Measurements from ENCODE around the gene DYNC1I2. TPM values are rescaled to one million over a fixed set of nuclear protein-coding genes. Genes with fewer than 3 reads are reported as not detected.
"Not testable (repeated sequence)": the region's sequence is repeated elsewhere in the genome, so short reads cannot be mapped to it uniquely, and the experiment has no call there.

Gene DYNC1I2
- total RNA-seq, 1 experiment from 2014 or later: 196 TPM

- peak; percentile 91 for DNase-seq (ENCODE audit: low read depth)
Observed at GRCh38 chr2:171712051-171712450, 24.8 kb downstream of the DYNC1I2 start.

- DNase-seq (ENCODE audit: low read depth): no peak
Observed at GRCh38 chr2:171718720-171719119, 31.5 kb downstream of the DYNC1I2 start.

DNA sequence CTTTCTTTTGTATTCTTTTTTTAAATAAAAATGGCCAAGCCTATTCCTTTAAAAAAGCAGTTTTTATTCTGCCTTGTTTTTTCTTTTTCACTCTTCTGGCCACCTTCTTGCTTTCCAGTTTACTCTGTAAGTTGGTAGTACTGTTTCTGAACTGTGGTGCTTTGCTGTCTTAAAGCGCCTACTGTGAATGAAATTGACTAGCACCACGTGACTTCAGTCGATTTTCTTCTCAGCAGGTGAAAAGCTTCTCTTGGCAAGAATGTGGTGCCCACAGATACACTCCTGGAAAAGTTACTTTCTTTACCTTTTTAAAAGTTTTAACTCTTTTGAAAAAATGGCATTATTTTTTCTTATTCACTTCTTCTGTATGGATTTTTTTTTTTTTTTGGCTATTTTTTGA is 32.4 kb downstream of the DYNC1I2 start:
- no peak for DNase-seq (ENCODE audit: low read depth)

- DNase-seq (ENCODE audit: low read depth): peak; percentile 25
Observed at GRCh38 chr2:171723716-171724683, 36.7 kb downstream of the DYNC1I2 start.

DNA sequence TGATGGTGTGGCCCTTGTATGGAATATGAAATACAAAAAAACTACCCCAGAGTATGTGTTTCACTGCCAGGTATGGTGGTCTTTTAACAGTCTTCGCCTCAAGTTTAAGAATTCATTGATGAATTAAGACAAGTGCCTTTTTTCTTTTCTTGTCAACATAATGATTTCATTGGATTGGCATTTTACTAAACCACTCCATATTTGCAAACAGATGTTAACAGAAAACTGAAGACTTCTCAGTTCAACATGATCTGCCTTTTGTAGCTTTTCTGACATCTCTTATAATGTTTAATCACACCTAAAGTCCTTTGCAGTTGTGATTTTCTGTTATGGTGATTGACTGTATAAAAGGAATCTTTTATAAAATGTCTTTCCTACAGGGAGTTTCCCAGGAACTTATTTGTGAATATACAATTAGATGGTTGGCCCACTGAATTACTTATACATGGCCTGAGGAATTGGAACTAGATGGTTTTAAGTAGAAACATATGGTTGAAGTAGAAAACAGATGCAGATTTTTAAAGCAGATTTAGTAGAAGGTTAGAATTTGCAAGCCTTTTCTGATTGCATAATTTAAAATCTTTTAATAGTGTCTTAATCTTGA is 39.7 kb downstream of the DYNC1I2 start:
- peak; percentile 18 for DNase-seq (ENCODE audit: low read depth)

DNA sequence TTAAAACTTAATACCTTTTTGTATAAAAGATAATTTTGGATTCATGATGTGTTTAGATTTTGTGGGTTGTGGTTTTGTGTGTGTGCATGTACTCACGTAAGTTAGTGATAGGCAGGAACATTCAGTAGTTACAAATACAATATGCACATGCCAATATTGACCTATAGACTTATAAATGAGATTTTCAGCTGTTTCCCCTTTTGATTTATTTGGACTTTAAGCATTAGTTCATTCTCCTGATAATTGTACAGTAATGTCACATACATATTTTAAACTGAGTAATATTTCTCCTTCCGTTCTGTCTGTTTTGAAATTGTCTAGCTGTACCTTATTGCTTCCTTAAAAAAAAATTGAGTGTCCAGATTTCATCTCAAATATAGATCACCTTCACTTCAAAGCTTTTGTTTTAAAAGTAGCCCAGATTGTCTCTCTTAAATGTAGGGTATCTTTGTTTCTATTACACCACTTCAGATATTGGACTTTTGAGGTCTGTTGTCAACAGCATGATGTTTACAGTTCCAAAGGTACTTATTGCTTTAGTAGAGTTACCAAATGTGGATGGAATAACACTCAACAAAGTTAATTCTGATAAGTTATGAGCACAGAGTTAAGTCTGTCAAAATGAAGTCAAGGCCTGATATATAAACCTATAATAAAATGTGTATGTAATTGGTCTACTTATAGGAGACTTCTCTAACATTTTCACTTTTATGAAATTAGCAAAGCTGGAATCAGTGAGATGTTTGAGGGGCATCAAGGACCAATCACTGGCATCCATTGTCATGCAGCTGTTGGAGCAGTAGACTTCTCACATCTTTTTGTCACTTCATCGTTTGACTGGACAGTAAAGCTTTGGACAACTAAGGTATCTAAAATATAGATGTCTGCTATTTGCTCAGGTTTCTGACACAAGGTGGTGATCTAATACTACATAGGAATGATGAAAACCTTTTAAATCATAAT is 42.0 kb downstream of the DYNC1I2 start:
- DNase-seq (ENCODE audit: low read depth): no peak

DNA sequence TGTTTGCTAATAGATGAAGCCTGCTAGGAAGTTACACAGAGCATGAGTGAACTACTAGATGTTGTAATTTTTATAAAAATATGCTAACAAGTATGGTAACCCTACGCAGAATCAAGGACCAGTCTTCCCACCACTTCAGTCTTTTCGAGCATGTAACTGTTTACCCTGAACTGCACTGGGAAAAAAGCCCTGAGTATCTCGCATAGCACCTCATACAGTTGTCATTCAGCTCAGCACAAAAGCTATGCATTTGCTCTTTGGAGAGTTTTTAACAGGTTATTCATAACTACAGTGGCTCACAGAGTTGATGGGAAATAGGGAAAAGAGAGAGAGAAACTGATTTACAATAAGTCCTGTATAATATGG is 42.7 kb downstream of the DYNC1I2 start:
- no peak for DNase-seq (ENCODE audit: low read depth)

DNA sequence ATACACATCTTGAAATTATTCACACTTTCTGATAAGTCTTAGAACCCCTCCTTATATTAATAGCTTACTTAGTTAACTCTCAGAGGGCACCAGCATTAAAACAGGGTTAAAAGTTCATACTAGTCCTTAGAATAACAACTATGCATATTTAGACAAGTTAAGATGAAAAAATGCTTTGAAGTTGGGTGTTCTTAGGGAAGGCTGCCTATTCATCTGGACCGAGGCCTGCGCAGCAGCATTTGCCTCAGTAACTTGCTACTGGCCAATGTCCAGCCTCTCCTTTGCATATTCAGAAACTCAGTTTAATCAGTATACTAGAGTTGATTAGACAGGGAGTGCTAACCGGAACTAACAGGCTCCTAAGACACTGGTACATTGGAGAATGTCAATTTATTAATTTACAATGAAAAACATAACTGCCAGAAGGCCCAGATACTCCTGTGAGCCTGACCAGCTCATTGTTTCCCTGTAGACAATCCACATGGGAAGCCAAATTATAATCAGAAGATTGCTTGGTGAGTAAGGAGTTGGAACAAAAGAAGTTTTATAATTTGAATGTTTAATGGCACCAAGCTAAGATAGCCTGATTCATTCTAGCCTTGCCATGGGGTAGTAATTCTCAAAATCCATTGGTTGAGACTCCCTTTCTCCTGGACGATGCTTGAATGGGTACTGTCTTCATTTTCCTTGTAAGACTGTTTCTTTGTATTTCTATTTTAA is 48.9 kb downstream of the DYNC1I2 start:
- DNase-seq (ENCODE audit: low read depth): no peak

- DNase-seq (ENCODE audit: low read depth): peak; percentile 47
Observed at GRCh38 chr2:171741189-171741588, 53.9 kb downstream of the DYNC1I2 start.

DNA sequence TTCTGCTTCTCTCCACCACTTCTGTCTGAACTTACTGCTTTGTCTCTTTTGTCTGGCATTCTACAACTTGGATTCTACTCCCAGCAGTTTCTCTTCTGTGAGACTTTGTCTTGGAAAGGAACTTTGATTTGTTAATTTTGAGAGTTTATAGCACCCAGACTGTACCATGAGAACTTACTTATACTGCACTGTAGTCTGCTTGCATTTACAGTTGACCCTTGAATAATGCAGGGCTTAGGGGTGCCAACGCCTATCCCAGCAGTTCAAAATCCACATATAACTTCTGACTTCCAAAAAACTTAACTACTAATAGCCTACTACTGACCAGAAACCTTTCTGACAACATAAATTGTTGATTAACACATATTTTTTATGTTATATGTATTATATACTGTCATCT is 55.5 kb downstream of the DYNC1I2 start:
- DNase-seq (ENCODE audit: low read depth): no peak

DNA sequence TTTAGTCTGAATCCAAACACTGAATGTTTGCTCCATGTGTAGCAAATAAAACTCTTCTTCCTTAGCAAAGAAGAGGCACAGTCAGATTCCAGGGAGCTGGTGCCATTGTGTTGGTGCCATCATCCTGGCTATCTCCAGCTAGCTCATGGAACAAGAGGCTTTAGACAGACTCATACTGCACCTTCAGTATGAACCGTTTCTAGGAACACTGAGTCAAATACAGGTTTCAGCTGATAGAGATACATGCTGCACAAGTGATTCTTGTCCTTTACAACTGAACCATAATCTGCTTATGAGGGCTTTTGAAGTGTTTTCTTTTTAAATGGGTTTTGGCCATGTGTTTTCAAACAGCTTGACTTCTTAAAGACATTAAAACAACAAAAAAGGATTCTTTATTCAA is 57.9 kb downstream of the DYNC1I2 start:
- DNase-seq (ENCODE audit: low read depth): no peak

DNA sequence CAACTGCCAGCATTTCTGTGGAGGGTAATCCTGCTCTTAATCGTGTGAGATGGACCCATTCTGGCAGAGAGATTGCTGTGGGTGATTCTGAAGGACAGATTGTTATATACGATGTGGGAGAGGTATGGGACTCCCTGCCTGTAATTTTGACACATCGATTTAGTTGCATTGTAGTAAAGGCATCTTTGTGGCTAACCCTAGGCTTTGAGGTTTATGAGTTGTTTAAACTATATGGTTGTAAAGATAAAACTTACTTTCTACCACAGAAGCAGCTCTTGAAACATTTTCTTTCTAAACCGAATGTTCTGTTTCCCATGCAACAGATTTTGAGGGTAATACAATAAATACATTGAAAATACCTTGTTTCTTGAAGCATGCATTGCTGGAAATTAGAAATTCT is 58.5 kb downstream of the DYNC1I2 start:
- no peak for DNase-seq (ENCODE audit: low read depth)

DNA sequence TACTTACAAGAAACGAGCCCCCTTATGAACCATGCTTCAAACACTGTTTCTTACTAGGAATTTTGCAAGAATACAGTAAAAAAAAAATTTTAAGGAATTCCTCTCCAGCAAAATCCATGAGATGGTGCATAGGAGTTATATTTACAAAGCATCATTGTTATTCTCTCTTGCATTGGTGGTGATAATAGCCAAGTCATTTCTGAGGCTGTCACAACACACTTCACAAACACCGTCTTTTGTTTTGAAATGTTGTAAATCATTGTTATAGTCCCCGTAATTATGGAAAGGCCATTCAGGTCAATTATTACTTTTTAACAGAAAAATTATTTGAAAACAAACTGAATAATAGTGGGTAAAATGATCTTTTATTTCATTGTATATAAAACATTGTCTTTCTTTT is 60.1 kb downstream of the DYNC1I2 start:
- DNase-seq (ENCODE audit: low read depth): no peak

DNA sequence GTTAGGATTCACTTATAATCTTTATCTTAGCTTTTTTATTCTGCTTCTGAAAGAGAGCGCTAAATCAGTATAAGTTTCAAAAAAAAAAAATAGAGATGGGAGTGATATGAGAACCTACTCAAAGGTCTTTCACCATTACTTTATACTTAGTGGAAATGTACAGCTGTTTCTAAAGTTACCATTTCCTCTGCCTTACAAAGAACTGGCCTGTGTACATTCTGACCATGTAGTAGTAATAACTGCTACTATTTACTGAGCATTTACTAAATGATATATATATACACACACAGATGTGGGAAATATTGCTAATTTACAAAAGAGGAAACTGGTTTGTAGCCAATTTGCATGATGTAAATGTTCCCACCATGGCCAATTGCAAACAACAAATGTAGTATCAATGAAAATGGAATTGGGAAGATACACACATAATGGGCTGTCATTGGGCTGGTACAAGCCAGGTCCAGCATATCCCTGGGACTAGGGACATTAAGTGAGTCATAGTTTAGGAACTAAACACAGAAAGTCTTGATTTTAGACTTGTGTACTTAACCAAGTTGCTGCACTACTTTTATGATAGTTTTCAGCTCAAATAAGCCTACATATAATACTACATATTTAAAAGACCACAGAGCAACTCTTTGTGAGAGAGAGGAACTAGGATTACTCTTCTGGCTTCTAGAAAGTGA is 67.1 kb downstream of the DYNC1I2 start:
- DNase-seq (ENCODE audit: low read depth): no peak

DNA sequence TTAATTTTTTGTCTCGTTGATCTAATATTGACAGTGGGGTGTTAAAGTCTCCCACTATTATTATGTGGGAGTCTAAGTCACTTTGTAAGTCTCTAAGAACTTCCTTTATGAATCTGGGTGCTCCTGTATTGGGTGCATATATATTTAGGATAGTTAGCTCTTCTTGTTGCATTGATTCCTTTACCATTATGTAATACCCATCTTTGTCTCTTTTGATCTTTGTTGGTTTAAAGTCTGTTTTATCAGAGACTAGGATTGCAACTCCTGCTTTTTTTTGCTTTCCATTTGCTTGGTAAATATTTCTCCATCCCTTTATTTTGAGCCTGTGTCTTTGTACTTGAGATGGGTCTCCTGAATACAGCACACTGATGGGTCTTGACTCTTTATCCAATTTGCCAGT is 71.5 kb downstream of the DYNC1I2 start:
- not testable (repeated sequence) for DNase-seq (ENCODE audit: low read depth)

- not testable (repeated sequence) for DNase-seq (ENCODE audit: low read depth)
Observed at GRCh38 chr2:171761176-171761575, 73.9 kb downstream of the DYNC1I2 start.

- peak; percentile 97 for DNase-seq (ENCODE audit: low read depth)
Observed at GRCh38 chr2:171762879-171763573, 75.8 kb downstream of the DYNC1I2 start.

- DNase-seq (ENCODE audit: low read depth): peak; percentile 87
Observed at GRCh38 chr2:171763602-171764001, 76.3 kb downstream of the DYNC1I2 start.

DNA sequence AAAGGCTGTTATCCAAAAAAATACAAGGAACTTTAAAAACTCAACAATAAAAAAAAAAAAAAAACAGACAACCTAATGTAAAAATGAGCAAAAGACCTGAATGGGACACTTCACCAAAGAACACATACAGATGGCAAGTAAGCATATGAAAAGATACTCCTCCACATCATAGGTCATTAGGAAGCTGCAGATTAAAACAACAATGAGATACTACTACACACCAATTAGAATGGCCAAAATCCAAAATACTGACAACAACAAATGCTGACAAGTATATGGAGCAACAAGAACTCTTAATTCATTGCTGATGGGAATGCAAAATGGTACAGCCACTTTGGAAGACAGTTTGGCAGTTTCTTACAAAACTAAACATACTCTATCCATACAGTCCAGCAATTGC is 84.2 kb downstream of the DYNC1I2 start:
- DNase-seq (ENCODE audit: low read depth): no peak

DNA sequence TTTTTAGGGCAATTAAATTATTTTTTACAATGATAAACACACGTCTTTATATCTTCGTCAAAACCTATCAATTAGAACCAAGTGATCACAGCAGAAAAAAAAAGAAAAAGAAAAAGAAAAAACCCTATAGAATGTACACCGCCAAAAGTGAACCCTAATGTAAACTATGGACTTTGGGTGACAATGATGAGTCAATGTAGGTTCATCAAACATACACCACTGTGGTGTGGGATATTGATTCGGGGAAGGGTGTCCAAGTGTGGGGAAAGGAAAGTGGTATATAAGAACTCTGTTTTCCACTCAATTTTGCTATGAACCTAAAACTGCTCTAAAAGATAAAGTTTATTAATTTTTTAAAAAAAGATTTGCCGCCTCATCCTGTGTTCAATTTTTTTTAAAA is 85.1 kb downstream of the DYNC1I2 start:
- DNase-seq (ENCODE audit: low read depth): no peak

All from LHCN-M2 (cell line).